Endothelial cell of umbilical vein (primary cell): ENCODE data around the gene MUC2. TPM values are rescaled to one million over a fixed set of nuclear protein-coding genes. Genes with fewer than 3 reads are reported as not detected.

Experiments used
- BruUV-seq: library from RNA; stranded (reverse); fragments of 400-500 nt; replicated peaks from 2 replicates; lab custom pipeline; 2021; lab: Mats Ljungman, UMichigan
- CTCF ChIA-PET: fragments of 300-600, 350-600 bp; sonication (Branson Sonifier 250); formaldehyde crosslinking; loops from one replicate; lab custom pipeline; 2021; ENCODE audit warnings: antibody characterized with exemption, inconsistent platforms; lab: Charles Lee
- POLR2A ChIA-PET: fragments of 300-600, 350-600 bp; sonication (Branson Sonifier 250); formaldehyde crosslinking; loops from one replicate; lab custom pipeline; 2021; ENCODE audit warnings: antibody characterized with exemption, inconsistent platforms; lab: Charles Lee
- DNase-seq: peaks from one replicate; pipeline ENCODE4 v3.0.0-alpha.2; 2011; ENCODE audit warnings: low read depth, low spot score
- FAIRE-seq: peaks from 2 replicates; lab custom pipeline; 2011; peaks lifted over from hg19 to GRCh38; lab: Jason Lieb, UNC
- H2AFZ ChIP-seq: 2 replicates; pipeline ENCODE4 v1.6.0; 2012; ENCODE audit warnings: low read depth, low read length, control low read depth, inconsistent platforms
- H3K27ac ChIP-seq: 2 replicates; pipeline ENCODE4 v1.5.1; 2011; ENCODE audit warnings: low read depth, mild to moderate bottlenecking, control low read depth, low read length, moderate library complexity; ENCODE audit not compliant: insufficient read depth
- H3K27me3 ChIP-seq, 2 experiments: 2 replicates each; pipeline versions ENCODE4 v1.6.0 to v1.6.1; 2011; ENCODE audit warnings: low read length in 2 of 2, mixed read lengths in 1 of 2; ENCODE audit not compliant: control insufficient read depth in 2 of 2, insufficient read depth in 2 of 2
- H3K36me3 ChIP-seq, 2 experiments: 2 replicates in 1 of 2; 3 replicates in 1 of 2; pipeline ENCODE4 v1.5.1; 2011; ENCODE audit warnings: low read length in 2 of 2, mild to moderate bottlenecking in 1 of 2, moderate library complexity in 1 of 2; ENCODE audit not compliant: control insufficient read depth in 2 of 2, insufficient read depth in 2 of 2; ENCODE audit errors: extremely low read depth in 1 of 2
- H3K4me1 ChIP-seq: 3 replicates; pipeline ENCODE4 v1.5.1; 2011; ENCODE audit warnings: mild to moderate bottlenecking, low read length; ENCODE audit not compliant: control insufficient read depth, insufficient read depth; ENCODE audit errors: extremely low read depth
- H3K4me2 ChIP-seq: 2 replicates; pipeline ENCODE4 v1.6.1; 2011; ENCODE audit warnings: low read length, control low read depth, mixed read lengths; ENCODE audit not compliant: insufficient read depth
- H3K4me3 ChIP-seq, 3 experiments: fragments of 200-600 bp in 1 of 3; sonication (generic), shearing (Covaris generic) in 1 of 3; replicated peaks in 1 of 3; 2 replicates each; pipeline ENCODE4 v1.5.1; 2011 to 2016; ENCODE audit warnings: control low read depth in 3 of 3, low read length in 3 of 3, mild to moderate bottlenecking in 2 of 3, inconsistent platforms in 1 of 3, low read depth in 1 of 3, moderate library complexity in 1 of 3; ENCODE audit not compliant: insufficient read depth in 1 of 3
- H3K79me2 ChIP-seq: 2 replicates; pipeline ENCODE4 v1.6.0; 2012; ENCODE audit warnings: low read length, inconsistent platforms; ENCODE audit not compliant: control insufficient read depth, insufficient read depth
- H3K9ac ChIP-seq: replicated peaks from 2 replicates; pipeline ENCODE3; 2011; ENCODE audit warnings: low read length, control low read depth; ENCODE audit not compliant: insufficient read depth; ENCODE audit errors: extremely low read depth
- H3K9me1 ChIP-seq: replicated peaks from 3 replicates; pipeline ENCODE4 v1.6.0; 2011; ENCODE audit warnings: mild to moderate bottlenecking, low read length; ENCODE audit not compliant: control insufficient read depth, insufficient read depth; ENCODE audit errors: extremely low read depth
- H3K9me3 ChIP-seq: replicated peaks from 2 replicates; pipeline ENCODE4 v1.5.1; 2012; ENCODE audit warnings: low read length, inconsistent platforms; ENCODE audit not compliant: control insufficient read depth, insufficient read depth
- H4K20me1 ChIP-seq: replicated peaks from 2 replicates; pipeline ENCODE3; 2011; ENCODE audit warnings: mild to moderate bottlenecking, low read length; ENCODE audit not compliant: control insufficient read depth, insufficient read depth; ENCODE audit errors: extremely low read depth
- EZH2 ChIP-seq: IDR thresholded peaks from 2 replicates; pipeline ENCODE4 v1.6.1; 2012; ENCODE audit warnings: borderline replicate concordance, low read depth, mild to moderate bottlenecking, moderate library complexity, low read length, inconsistent platforms; ENCODE audit not compliant: severe bottlenecking
- GATA2 ChIP-seq: IDR thresholded peaks from 2 replicates; pipeline ENCODE4 v1.7.0; 2011; ENCODE audit warnings: low read depth, mild to moderate bottlenecking, moderate library complexity, mixed read lengths, low read length; ENCODE audit not compliant: insufficient read length, insufficient read depth
- POLR2A ChIP-seq: IDR thresholded peaks from 2 replicates; pipeline ENCODE4 v1.6.1; 2012; ENCODE audit warnings: low read depth, mild to moderate bottlenecking, control low read depth, low read length
- dilution Hi-C: fragments of 300-500 bp; cut with MboI; formaldehyde crosslinking; loops from one replicate; pipeline ENCODE4 v1.15.0; 2019; ENCODE audit warnings: low sequenced_read_pairs; ENCODE audit not compliant: extremely low pct_ligation_motif_present
- intact Hi-C: fragments of 100-400 bp; cut with micrococcal nuclease; formaldehyde crosslinking; loops from one replicate; pipeline ENCODE4 v1.10.0; 2022
- polyA plus RNA-seq, 4 experiments: library from polyadenylated mRNA; depleted of rRNA in 3 of 4; stranded (reverse) in 3 of 4; unstranded in 1 of 4; fragments of >200 nt; gene quantifications; 2 replicates each; pipeline versions ENCODE4 v1.2.1 to v1.2.3, GENCODE V29; 2011 to 2012; ENCODE audit warnings: missing spikeins in 1 of 4
- total RNA-seq: library from RNA; stranded (reverse); gene quantifications from 2 replicates; pipeline ENCODE4 v1.2.3, GENCODE V29; 2021
- TF ChIP-seq, protein P1 (sequence below), 2 donors: IDR thresholded peaks; 1 replicate in 1 of 2; 2 replicates in 1 of 2; pipeline ENCODE4 v1.5.1; 2011; ENCODE audit warnings: low read length in 2 of 2, mild to moderate bottlenecking in 2 of 2, moderate library complexity in 2 of 2, control low read depth in 1 of 2, inconsistent platforms in 1 of 2, low read depth in 1 of 2; ENCODE audit not compliant: insufficient read depth in 1 of 2; ENCODE audit errors: extremely low read depth in 1 of 2

MUC2 gene
- total and polyA plus RNA-seq, 2 donors (not counting 3 experiments of a cell fraction or from before 2014, with no cell fraction given), result not detected

DNA sequence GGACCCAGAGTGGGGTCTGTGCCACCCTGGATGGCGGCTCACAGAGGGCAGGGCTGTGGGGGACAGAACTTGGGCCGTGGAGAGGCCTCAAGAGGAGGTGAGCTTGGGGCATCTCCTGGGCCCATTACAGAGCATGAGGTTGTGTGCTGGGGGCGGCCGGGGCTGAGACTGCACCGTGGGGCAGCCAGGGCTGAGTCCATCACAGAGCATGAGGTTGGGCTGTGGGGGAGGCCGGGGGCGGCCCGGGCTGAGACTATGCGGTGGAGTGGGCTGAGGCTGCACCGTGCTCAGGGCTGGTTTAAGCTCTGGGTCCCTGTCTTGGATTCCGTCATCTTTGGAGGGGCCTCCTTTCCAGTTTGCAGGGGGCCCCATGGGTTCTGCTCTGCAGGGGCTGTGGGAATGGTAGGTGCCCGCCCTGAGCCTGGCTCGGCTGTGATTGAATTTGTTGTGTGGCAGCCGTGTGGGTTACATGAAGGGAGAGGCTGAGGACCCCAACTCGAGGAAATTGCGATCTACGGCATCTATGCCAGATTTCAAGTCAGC is 45.0 kb downstream of the MUC2 start:
- H3K27me3 ChIP-seq, result no peaks in the 10 kb centered on the region
- H3K36me3 ChIP-seq, result no peaks in the 10 kb centered on the region
- no peak overlapping the region for H3K4me3 ChIP-seq
- no peaks in the 10 kb centered on the region for H4K20me1 ChIP-seq
- POLR2A ChIA-PET, result no interaction called here
- H2AFZ ChIP-seq, result no peak overlapping the region
- CTCF ChIA-PET, result no interaction called here
- H3K4me2 ChIP-seq, result no peak overlapping the region
- H3K27ac ChIP-seq, result no peak overlapping the region
- intact Hi-C loops (no loop called here), dilution Hi-C loops (no loop called here)
- no TSS peak for BruUV-seq
- no peaks in the 10 kb centered on the region for H3K9me1 ChIP-seq
- H3K4me1 ChIP-seq, result no peaks in the 10 kb centered on the region
- DNase-seq, result no peak
- TF ChIP-seq POLR2A (no peak), GATA2 (no peak), EZH2 (no peak)
- no peak for FAIRE-seq
- no peaks in the 10 kb centered on the region for H3K9me3 ChIP-seq
- H3K9ac ChIP-seq, result no peak overlapping the region
- no peaks in the 10 kb centered on the region for H3K79me2 ChIP-seq

DNA sequence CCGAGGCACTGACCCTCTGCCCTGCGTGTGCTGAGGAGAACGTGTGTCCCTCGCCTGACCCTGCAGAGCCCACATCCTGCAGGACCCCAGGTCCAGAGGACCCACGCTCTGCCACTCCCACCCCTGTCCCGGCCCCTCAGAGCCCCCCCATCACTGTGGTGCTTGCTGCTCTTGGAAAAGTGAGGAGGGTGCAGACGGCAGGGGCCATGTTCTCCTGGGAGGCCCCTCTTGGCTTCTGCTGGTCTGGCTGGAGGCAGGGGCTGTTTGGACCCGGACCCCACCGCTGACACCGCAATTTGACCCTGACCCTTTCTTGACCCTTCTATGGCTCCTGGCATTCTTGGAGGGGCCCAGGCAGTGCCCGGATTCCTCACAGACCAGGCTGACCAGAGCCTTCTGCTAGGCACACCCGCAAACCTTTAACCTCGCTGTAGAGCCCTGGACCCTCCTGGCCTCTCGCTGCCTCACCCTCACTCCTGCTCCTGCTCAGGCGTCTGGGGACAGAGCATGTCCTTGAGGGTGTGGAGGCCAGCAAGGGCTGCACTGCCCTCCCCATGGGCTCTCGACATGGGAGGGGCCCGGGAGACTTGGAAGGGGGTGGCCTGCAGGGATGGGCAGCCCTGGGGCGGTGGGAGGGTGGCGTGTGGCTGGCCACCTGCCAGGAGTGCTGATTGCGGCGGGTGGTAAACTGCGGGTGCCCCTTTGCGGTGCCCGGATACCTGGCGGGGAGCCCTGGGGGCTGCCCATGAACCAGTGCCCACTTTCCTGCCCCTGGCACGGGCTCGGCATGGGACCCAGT is 46.1 kb downstream of the MUC2 start:
- Histone ChIP-seq H3K4me1 (no peaks in the 10 kb centered on the region), H3K27ac (no peak overlapping the region), H2AFZ (no peak overlapping the region), H3K9me1 (no peaks in the 10 kb centered on the region), H3K36me3 (no peaks in the 10 kb centered on the region), H3K9ac (no peak overlapping the region), H3K4me3 (no peak overlapping the region), H3K79me2 (no peaks in the 10 kb centered on the region), H3K27me3 (no peaks in the 10 kb centered on the region), H3K4me2 (no peak overlapping the region), H3K9me3 (no peaks in the 10 kb centered on the region), H4K20me1 (no peaks in the 10 kb centered on the region)
- BruUV-seq, result no TSS peak
- ChIA-PET CTCF (no interaction called here), POLR2A (no interaction called here)
- dilution Hi-C loops, result no loop called here
- FAIRE-seq (no peak), DNase-seq (no peak)
- TF ChIP-seq, protein P1, sequence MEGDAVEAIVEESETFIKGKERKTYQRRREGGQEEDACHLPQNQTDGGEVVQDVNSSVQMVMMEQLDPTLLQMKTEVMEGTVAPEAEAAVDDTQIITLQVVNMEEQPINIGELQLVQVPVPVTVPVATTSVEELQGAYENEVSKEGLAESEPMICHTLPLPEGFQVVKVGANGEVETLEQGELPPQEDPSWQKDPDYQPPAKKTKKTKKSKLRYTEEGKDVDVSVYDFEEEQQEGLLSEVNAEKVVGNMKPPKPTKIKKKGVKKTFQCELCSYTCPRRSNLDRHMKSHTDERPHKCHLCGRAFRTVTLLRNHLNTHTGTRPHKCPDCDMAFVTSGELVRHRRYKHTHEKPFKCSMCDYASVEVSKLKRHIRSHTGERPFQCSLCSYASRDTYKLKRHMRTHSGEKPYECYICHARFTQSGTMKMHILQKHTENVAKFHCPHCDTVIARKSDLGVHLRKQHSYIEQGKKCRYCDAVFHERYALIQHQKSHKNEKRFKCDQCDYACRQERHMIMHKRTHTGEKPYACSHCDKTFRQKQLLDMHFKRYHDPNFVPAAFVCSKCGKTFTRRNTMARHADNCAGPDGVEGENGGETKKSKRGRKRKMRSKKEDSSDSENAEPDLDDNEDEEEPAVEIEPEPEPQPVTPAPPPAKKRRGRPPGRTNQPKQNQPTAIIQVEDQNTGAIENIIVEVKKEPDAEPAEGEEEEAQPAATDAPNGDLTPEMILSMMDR (IDR thresholded peaks at IDR 0.05; ENCODE audit: extremely low read depth in 1 of 2, insufficient read depth in 1 of 2, low read depth in 1 of 2, low read length in 2 of 2), result no peak
- intact Hi-C loops, result no loop called here
